ENCODE data around the gene INHBC.

DNA sequence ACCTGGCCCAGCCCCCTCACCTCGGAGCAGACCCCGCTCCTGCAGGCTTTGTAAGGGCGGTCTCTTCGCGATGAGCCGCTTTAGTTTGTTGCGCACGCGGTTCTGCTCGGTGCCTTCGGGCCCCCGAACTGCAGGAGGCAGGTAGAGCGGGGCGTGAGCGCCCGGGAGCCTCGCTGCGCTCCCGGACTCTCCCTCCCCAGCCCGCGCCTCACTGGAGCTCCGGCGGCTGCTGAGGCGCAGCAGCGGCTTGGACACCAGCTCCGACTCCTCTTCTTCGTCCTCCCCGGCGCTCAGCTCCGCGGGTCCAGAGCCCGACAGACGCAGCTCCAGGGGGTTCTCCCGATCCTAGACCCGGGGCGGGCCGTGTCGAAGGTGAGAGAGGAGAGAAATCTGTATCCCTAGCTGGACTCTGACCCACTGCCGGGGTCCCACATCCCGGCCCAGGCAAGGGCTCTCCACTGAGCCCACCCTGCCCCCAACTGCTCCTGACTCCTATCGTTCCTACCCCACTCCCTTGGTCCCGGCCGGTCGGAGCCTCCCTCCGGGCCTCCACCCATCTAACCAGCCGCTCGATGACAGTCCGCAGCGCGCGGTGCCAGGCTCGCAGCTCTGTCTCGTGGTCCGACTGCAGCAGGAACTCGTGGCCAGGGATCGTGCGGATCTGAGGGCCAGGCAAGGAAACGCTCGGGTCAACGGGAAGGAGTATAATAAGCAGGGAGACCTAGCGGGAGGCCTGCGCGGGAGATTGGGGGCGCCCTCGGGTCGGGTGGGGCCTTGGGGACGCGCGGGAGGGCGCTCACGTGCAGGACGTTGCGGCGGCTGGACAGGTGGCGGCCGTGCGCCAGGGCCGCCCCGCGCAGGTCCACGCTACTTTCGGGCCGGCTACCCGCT is 40.9 kb downstream of the INHBC start:
- TF ChIP-seq, protein P1, sequence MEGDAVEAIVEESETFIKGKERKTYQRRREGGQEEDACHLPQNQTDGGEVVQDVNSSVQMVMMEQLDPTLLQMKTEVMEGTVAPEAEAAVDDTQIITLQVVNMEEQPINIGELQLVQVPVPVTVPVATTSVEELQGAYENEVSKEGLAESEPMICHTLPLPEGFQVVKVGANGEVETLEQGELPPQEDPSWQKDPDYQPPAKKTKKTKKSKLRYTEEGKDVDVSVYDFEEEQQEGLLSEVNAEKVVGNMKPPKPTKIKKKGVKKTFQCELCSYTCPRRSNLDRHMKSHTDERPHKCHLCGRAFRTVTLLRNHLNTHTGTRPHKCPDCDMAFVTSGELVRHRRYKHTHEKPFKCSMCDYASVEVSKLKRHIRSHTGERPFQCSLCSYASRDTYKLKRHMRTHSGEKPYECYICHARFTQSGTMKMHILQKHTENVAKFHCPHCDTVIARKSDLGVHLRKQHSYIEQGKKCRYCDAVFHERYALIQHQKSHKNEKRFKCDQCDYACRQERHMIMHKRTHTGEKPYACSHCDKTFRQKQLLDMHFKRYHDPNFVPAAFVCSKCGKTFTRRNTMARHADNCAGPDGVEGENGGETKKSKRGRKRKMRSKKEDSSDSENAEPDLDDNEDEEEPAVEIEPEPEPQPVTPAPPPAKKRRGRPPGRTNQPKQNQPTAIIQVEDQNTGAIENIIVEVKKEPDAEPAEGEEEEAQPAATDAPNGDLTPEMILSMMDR (IDR thresholded peaks at IDR 0.05), result no peak
- TF ChIP-seq SIN3A (IDR thresholded peaks at IDR 0.05; ENCODE audit: borderline replicate concordance, insufficient read depth, low read depth, low read length), result no peak
- TF ChIP-seq POLR2AphosphoS5 (IDR thresholded peaks at IDR 0.05; ENCODE audit: low read depth, low read length), result no peak
